GM19193 (cell line): ENCODE results near the gene TNS1.

Experiments used
- POLR2A ChIP-seq: IDR thresholded peaks from 4 replicates; pipeline ENCODE4 v1.6.1; 2011; ENCODE audit not compliant: insufficient read depth, insufficient read length; ENCODE audit errors: extremely low read depth

TNS1 gene

GRCh38 chr2:217944923-217945322 lies 57.9 kb downstream of the TNS1 start:
- no peak for TF ChIP-seq POLR2A

- TF ChIP-seq POLR2A, result no peak
Measured at GRCh38 chr2:217944366-217944765, 58.4 kb downstream of the TNS1 start.

- no peak for TF ChIP-seq POLR2A
Measured at GRCh38 chr2:217943446-217944321, 59.1 kb downstream of the TNS1 start.

GRCh38 chr2:217942731-217943335 lies 60.0 kb downstream of the TNS1 start:
- TF ChIP-seq POLR2A, result no peak

- no peak for TF ChIP-seq POLR2A
Measured at GRCh38 chr2:217941886-217942728, 60.7 kb downstream of the TNS1 start.

- no peak for TF ChIP-seq POLR2A
Measured at GRCh38 chr2:217941339-217941738, 61.5 kb downstream of the TNS1 start.

GRCh38 chr2:217940261-217941220 lies 62.3 kb downstream of the TNS1 start:
- no peak for TF ChIP-seq POLR2A

- no peak for TF ChIP-seq POLR2A
Measured at GRCh38 chr2:217939629-217940245, 63.1 kb downstream of the TNS1 start.

- no peak for TF ChIP-seq POLR2A
Measured at GRCh38 chr2:217939220-217939619, 63.6 kb downstream of the TNS1 start.

GRCh38 chr2:217938036-217938435 lies 64.8 kb downstream of the TNS1 start:
- no peak for TF ChIP-seq POLR2A

- TF ChIP-seq POLR2A, result no peak
Measured at GRCh38 chr2:217937446-217937845, 65.3 kb downstream of the TNS1 start.

- no peak for TF ChIP-seq POLR2A
Measured at GRCh38 chr2:217936952-217937351, 65.8 kb downstream of the TNS1 start.

GRCh38 chr2:217935901-217936684 lies 66.7 kb downstream of the TNS1 start:
- TF ChIP-seq POLR2A, result no peak
